Esophagus mucosa (tissue), 1 donor: ENCODE measurements around the gene CTSE. TPM values are rescaled to one million over a fixed set of nuclear protein-coding genes. Genes with fewer than 3 reads are reported as not detected.
"Not testable (repeated sequence)": the region's sequence is repeated elsewhere in the genome, so short reads cannot be mapped to it uniquely, and the experiment has no call there.

Source experiments
- ATAC-seq: fragments of 200-7000 bp; cut with Tn5 transposase; one replicate; pipeline ENCODE4 v1.9.1; 2020
- total RNA-seq: library from RNA; stranded (reverse); gene quantifications from one replicate; pipeline ENCODE4 v1.2.4, GENCODE V29; 2023
- donor health status: DM: yes; HTN: yes; CAD: no.

Gene CTSE
- total RNA-seq, 1 donor from 2014 or later: 0.12 TPM

GRCh38 chr1:206013026-206013795 lies 10.5 kb downstream of the CTSE start:
- no peak for ATAC-seq

- peak; percentile 63 for ATAC-seq
These were observed 11.4 kb downstream of the CTSE start for GRCh38 chr1:206012086-206012859.

- ATAC-seq: peak; percentile 56
These were observed 12.6 kb downstream of the CTSE start for GRCh38 chr1:206011057-206011456.

- no peak for ATAC-seq
These were observed 13.6 kb downstream of the CTSE start for GRCh38 chr1:206010060-206010459.

GRCh38 chr1:206006946-206007345 lies 16.7 kb downstream of the CTSE start:
- ATAC-seq: no peak

GRCh38 chr1:206005778-206006180 lies 17.9 kb downstream of the CTSE start:
- ATAC-seq: no peak

GRCh38 chr1:206005234-206005633 lies 18.5 kb downstream of the CTSE start:
- ATAC-seq: no peak

GRCh38 chr1:206004826-206005225 lies 18.9 kb downstream of the CTSE start:
- peak; percentile 70 for ATAC-seq

GRCh38 chr1:206003854-206004800 lies 19.6 kb downstream of the CTSE start:
- ATAC-seq: no peak

- ATAC-seq: peak; percentile 53
These were observed 20.6 kb downstream of the CTSE start, which contains the start of gene RAB7B for GRCh38 chr1:206002871-206003801. Gene RAB7B (minus strand): TSS chr1:206003395. CDS start chr1:205994135, 9,260 bp downstream.

- peak; percentile 62 for ATAC-seq
These were observed 21.5 kb downstream of the CTSE start for GRCh38 chr1:206002160-206002559.

GRCh38 chr1:206001476-206001888 lies 22.2 kb downstream of the CTSE start:
- peak; percentile 84 for ATAC-seq

- peak; percentile 45 for ATAC-seq
These were observed 22.9 kb downstream of the CTSE start for GRCh38 chr1:206000641-206001339.

- ATAC-seq: no peak
These were observed 25.0 kb downstream of the CTSE start for GRCh38 chr1:205998457-205999241.

GRCh38 chr1:205996641-205997040 lies 27.1 kb downstream of the CTSE start:
- ATAC-seq: not testable (repeated sequence)

- no peak for ATAC-seq
These were observed 29.3 kb downstream of the CTSE start for GRCh38 chr1:205994346-205994745.

GRCh38 chr1:205993068-205993467 lies 30.6 kb downstream of the CTSE start:
- no peak for ATAC-seq

- ATAC-seq: no peak
These were observed 31.3 kb downstream of the CTSE start for GRCh38 chr1:205992218-205992882.

GRCh38 chr1:205991237-205991636 lies 32.5 kb downstream of the CTSE start:
- no peak for ATAC-seq
